HCT116 (cell line): ENCODE data around the gene TKFC. TPM values are rescaled to one million over a fixed set of nuclear protein-coding genes. Genes with fewer than 3 reads are reported as not detected.
"Not testable (repeated sequence)": the region's sequence is repeated elsewhere in the genome, so short reads cannot be mapped to it uniquely, and the experiment has no call there.

Experiments
- ATAC-seq: fragments of 200-7000 bp; cut with Tn5 transposase; 2 replicates; pipeline ENCODE4 v1.9.1; 2020; ENCODE audit warnings: mild to moderate bottlenecking, moderate library complexity
- BruUV-seq: library from RNA; stranded (reverse); fragments of 400-500 nt; replicated peaks from 2 replicates; lab custom pipeline; 2021; lab: Mats Ljungman, UMichigan
- CTCF ChIA-PET: fragments of 300-600 bp; sonication (Branson Sonifier 250); formaldehyde crosslinking; loops from one replicate; lab custom pipeline; 2021; ENCODE audit warnings: antibody characterized with exemption; lab: Charles Lee
- POLR2A ChIA-PET: fragments of 300-600, 350-600 bp; sonication (Branson Sonifier 250); formaldehyde crosslinking; loops from one replicate; lab custom pipeline; 2021; ENCODE audit warnings: antibody characterized with exemption; lab: Charles Lee
- RAD21 ChIA-PET, 2 experiments: fragments of 300-600 bp; sonication (Branson Sonifier 250); formaldehyde crosslinking; loops; one replicate each; lab custom pipeline; 2023; ENCODE audit warnings: low total read pairs in 2 of 2; ENCODE audit not compliant: uncharacterized antibody in 2 of 2, unreplicated experiment in 2 of 2, low non-redundant PET in 1 of 2; lab: Charles Lee
- DNase-seq: peaks from one replicate; pipeline ENCODE4 v3.0.0-alpha.2; 2010; ENCODE audit warnings: low read depth, low spot score
- H2AFZ ChIP-seq: fragments of 200-600 bp; shearing (Covaris generic), sonication (generic); 2 replicates; pipeline ENCODE4 v1.6.1; 2017; ENCODE audit warnings: low read depth, mixed run types, mixed read lengths, antibody characterized with exemption, low read length; ENCODE audit not compliant: poor library complexity, severe bottlenecking
- H3K27ac ChIP-seq: 2 replicates; pipeline ENCODE4 v1.5.1; 2012; ENCODE audit warnings: low read depth, low read length
- H3K27me3 ChIP-seq: fragments of 200-600 bp; sonication (generic); 2 replicates; pipeline ENCODE4 v1.6.1; 2016; ENCODE audit warnings: mixed run types, low read length, mixed read lengths; ENCODE audit not compliant: insufficient read depth
- H3K36me3 ChIP-seq, 2 experiments: fragments of 200-500 bp in 1 of 2; fragments of 200-600 bp in 1 of 2; sonication (Bioruptor generic) in 1 of 2; sonication (generic) in 1 of 2; 2 replicates each; pipeline versions ENCODE4 v1.5.1 to v1.6.1; 2014 to 2016; ENCODE audit warnings: low read length in 2 of 2, inconsistent platforms in 1 of 2, mixed read lengths in 1 of 2, mixed run types in 1 of 2; ENCODE audit not compliant: insufficient read depth in 2 of 2, control insufficient read depth in 1 of 2
- H3K4me1 ChIP-seq, 2 experiments: fragments of 200-600 bp in 1 of 2; sonication (generic) in 1 of 2; 2 replicates each; pipeline versions ENCODE4 v1.5.1 to v1.6.1; 2012 to 2017; ENCODE audit warnings: low read length in 2 of 2, inconsistent platforms in 1 of 2, mild to moderate bottlenecking in 1 of 2, mixed read lengths in 1 of 2, mixed run types in 1 of 2, moderate library complexity in 1 of 2; ENCODE audit not compliant: insufficient read depth in 2 of 2, control insufficient read depth in 1 of 2
- H3K4me2 ChIP-seq: fragments of 200-600 bp; sonication (generic); 2 replicates; pipeline ENCODE4 v1.6.1; 2017; ENCODE audit warnings: mixed run types, low read length, mixed read lengths
- H3K4me3 ChIP-seq, 2 experiments: fragments of 200-600 bp in 1 of 2; sonication (generic) in 1 of 2; replicated peaks in 1 of 2; 2 replicates each; pipeline ENCODE4 v1.5.1; 2011 to 2016; ENCODE audit warnings: low read length in 2 of 2, control low read depth in 1 of 2, low read depth in 1 of 2, mild to moderate bottlenecking in 1 of 2, mixed read lengths in 1 of 2, mixed run types in 1 of 2
- H3K79me2 ChIP-seq: fragments of 200-600 bp; sonication (generic); 2 replicates; pipeline ENCODE4 v1.6.1; 2017; ENCODE audit warnings: mild to moderate bottlenecking, mixed run types, low read length, moderate library complexity, mixed read lengths; ENCODE audit not compliant: insufficient read depth
- H3K9ac ChIP-seq: fragments of 200-600 bp; sonication (generic); 2 replicates; pipeline ENCODE4 v1.6.1; 2016; ENCODE audit warnings: low read length, mixed read lengths
- H3K9me2 ChIP-seq: fragments of 200-600 bp; sonication (generic), shearing (Covaris generic); 2 replicates; pipeline ENCODE4 v1.6.1; 2017; ENCODE audit warnings: mixed run types, mild to moderate bottlenecking, moderate library complexity; ENCODE audit not compliant: insufficient read depth
- H3K9me3 ChIP-seq, 2 experiments: fragments of 200-500 bp in 1 of 2; fragments of 200-600 bp in 1 of 2; sonication (Bioruptor generic) in 1 of 2; sonication (generic) in 1 of 2; 2 replicates each; pipeline ENCODE4 v1.6.1; 2014 to 2017; ENCODE audit warnings: low read length in 2 of 2, mixed read lengths in 2 of 2, inconsistent platforms in 1 of 2, low read depth in 1 of 2, mild to moderate bottlenecking in 1 of 2, mixed run types in 1 of 2, moderate library complexity in 1 of 2; ENCODE audit not compliant: control insufficient read depth in 1 of 2, insufficient read depth in 1 of 2
- H4K20me1 ChIP-seq: fragments of 200-600 bp; sonication (generic), shearing (Covaris generic); 2 replicates; pipeline ENCODE4 v1.6.1; 2017; ENCODE audit warnings: mixed run types, mild to moderate bottlenecking, moderate library complexity; ENCODE audit not compliant: insufficient read depth
- CBX3 ChIP-seq: IDR thresholded peaks from 2 replicates; pipeline ENCODE4 v1.6.1; 2012; ENCODE audit warnings: low read depth
- CEBPB ChIP-seq: IDR thresholded peaks from 2 replicates; pipeline ENCODE4 v1.6.1; 2012; ENCODE audit warnings: low read depth
- EZH2 ChIP-seq: fragments of 200-600 bp; sonication (generic); IDR thresholded peaks from 2 replicates; pipeline ENCODE4 v1.6.1; 2017; ENCODE audit warnings: antibody characterized with exemption, mixed run types
- EZH2phosphoT487 ChIP-seq: fragments of 200-600 bp; IDR thresholded peaks from 2 replicates; pipeline ENCODE4 v1.6.1; 2018; ENCODE audit warnings: antibody characterized with exemption, borderline replicate concordance
- JUND ChIP-seq: IDR thresholded peaks from 2 replicates; pipeline ENCODE4 v1.6.1; 2012
- MAX ChIP-seq: IDR thresholded peaks from 2 replicates; pipeline ENCODE4 v1.6.1; 2012
- POLR2AphosphoS5 ChIP-seq: IDR thresholded peaks from 2 replicates; pipeline ENCODE4 v1.6.1; 2011; ENCODE audit warnings: mild to moderate bottlenecking, low read depth, low read length, moderate library complexity
- RAD21 ChIP-seq: IDR thresholded peaks from 2 replicates; pipeline ENCODE4 v1.6.1; 2012; ENCODE audit warnings: low read depth, mild to moderate bottlenecking
- SRF ChIP-seq: IDR thresholded peaks from 2 replicates; pipeline ENCODE4 v1.6.1; 2012; ENCODE audit warnings: low read depth
- YY1 ChIP-seq: IDR thresholded peaks from 2 replicates; pipeline ENCODE4 v1.6.1; 2011; ENCODE audit warnings: low read length, low read depth, moderate library complexity, mild to moderate bottlenecking; ENCODE audit not compliant: insufficient replicate concordance; ENCODE audit errors: extremely low read depth
- ZBTB33 ChIP-seq: IDR thresholded peaks from 2 replicates; pipeline ENCODE4 v1.6.1; 2011; ENCODE audit warnings: mild to moderate bottlenecking, low read length, moderate library complexity; ENCODE audit not compliant: insufficient replicate concordance; ENCODE audit errors: extremely low read depth
- ZFX ChIP-seq: fragments of 450-650 bp; IDR thresholded peaks from 2 replicates; pipeline ENCODE4 v1.6.1; 2017
- intact Hi-C: fragments of 100-400 bp; cut with micrococcal nuclease; formaldehyde crosslinking; loops from 2 replicates; pipeline ENCODE4 v1.10.0; 2022
- total RNA-seq: library from RNA; stranded (reverse); gene quantifications from one replicate; pipeline ENCODE4 v1.2.1, GENCODE V29; 2021; ENCODE audit not compliant: unreplicated experiment

TKFC gene
- total RNA-seq, 1 experiment from 2014 or later: 156 TPM

- ATAC-seq (no peak), DNase-seq (no peak)
- H3K79me2 ChIP-seq: no peaks in the 10 kb centered on the region
- no peak overlapping the region for H2AFZ ChIP-seq
- TF ChIP-seq YY1 (no peak), EZH2phosphoT487 (no peak), MAX (no peak), JUND (no peak), SRF (no peak), CBX3 (no peak), EZH2 (no peak), ZBTB33 (no peak), POLR2AphosphoS5 (no peak), ZFX (no peak), CEBPB (no peak), RAD21 (no peak)
- H3K36me3 ChIP-seq: no peaks in the 10 kb centered on the region
- POLR2A ChIA-PET: no interaction called here
- CTCF ChIA-PET: interaction anchor here (6.5 kb wide), 1 partner anchor 45 kb away, joined by 120 read pairs; no protein-coding TSS in a partner anchor
- BruUV-seq: no TSS peak
- H3K4me1 ChIP-seq: no peaks in the 10 kb centered on the region
- no peaks in the 10 kb centered on the region for H4K20me1 ChIP-seq
- intact Hi-C loops: loop anchor here (10.0 kb wide), 1 partner anchor 606 kb away; no protein-coding TSS in a partner anchor
- RAD21 ChIA-PET: no interaction called here
- H3K9ac ChIP-seq: no peak overlapping the region
- H3K9me3 ChIP-seq: no peaks in the 10 kb centered on the region
- H3K4me3 ChIP-seq: no peak overlapping the region
- no peak overlapping the region for H3K4me2 ChIP-seq
- no peaks in the 10 kb centered on the region for H3K9me2 ChIP-seq
- no peaks in the 10 kb centered on the region for H3K27me3 ChIP-seq
- no peak overlapping the region for H3K27ac ChIP-seq
Measured at GRCh38 chr11:61380884-61381283, 47.9 kb downstream of the TKFC start.

GRCh38 chr11:61383859-61384258 lies 50.8 kb downstream of the TKFC start:
- ATAC-seq, BruUV-seq, RAD21 ChIA-PET, H3K4me1 ChIP-seq, H3K36me3 ChIP-seq, H2AFZ ChIP-seq, H3K27ac ChIP-seq, H3K4me3 ChIP-seq, H3K27me3 ChIP-seq, H3K79me2 ChIP-seq, H4K20me1 ChIP-seq, H3K9me2 ChIP-seq, H3K9me3 ChIP-seq, H3K9ac ChIP-seq, DNase-seq, H3K4me2 ChIP-seq: not testable (repeated sequence)
- POLR2A ChIA-PET: interaction anchor here (2.4 to 3.0 kb wide), 2 partner anchors 22 to 48 kb away, joined by 12 to 14 read pairs; partner anchors contain the start of genes CYB561A3 and TMEM138
- CTCF ChIA-PET: interaction anchor here (2.3 to 6.5 kb wide), 2 partner anchors 9 to 48 kb away, joined by 10 to 120 read pairs; no protein-coding TSS in a partner anchor
- intact Hi-C loops: loop anchor here (10.0 kb wide), 1 partner anchor 609 kb away; no protein-coding TSS in a partner anchor
